NCI-H2196 (cell line): ENCODE results near the gene ZNF217.
"Not testable (repeated sequence)": the region's sequence is repeated elsewhere in the genome, so short reads cannot be mapped to it uniquely, and the experiment has no call there.

ENCODE experiments used
- DNase-seq: peaks from one replicate; lab custom pipeline; 2025; ENCODE audit not compliant: unreplicated experiment; lab: John Stamatoyannopoulos, UW

Gene ZNF217

DNA sequence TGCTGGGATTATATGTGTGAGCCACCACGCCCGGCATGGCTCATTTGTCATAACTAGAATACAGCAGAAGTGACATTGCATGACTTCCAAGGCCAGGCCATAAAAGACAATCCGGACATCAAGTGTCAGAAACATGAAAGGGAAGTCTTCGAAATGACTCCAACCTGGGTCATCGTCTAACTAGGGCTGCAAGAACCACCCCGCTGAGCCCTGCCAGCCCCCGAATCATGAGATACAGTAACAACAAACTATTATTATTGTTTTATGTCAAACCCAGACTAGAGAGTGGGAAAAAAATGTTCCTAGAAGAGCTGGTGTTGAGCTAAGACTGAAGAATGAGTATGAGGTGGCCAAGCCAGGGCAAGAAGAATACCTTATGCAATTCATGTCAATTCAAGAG, 59.6 kb downstream of the ZNF217 start:
- no peak for DNase-seq

DNA sequence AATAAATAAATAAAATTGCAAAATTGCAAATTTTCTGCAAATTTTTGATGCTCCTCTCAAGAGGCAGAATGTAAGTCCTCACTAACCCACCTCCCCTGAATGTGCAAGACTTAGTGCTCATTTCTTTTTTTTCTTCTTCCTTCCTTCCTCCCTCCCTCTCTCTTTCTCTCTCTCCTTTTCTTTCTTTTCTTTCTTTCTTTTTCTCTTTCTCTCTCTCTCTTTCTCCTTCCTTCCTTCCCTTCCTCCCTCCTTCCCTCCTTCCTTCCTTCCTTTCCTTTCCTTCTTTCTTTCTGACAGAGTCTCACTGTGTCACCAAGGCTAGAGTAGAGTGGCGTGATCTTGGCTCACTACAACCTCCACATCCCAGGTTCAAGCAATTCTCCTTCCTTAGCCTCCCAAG, 60.1 kb downstream of the ZNF217 start:
- no peak for DNase-seq

DNA sequence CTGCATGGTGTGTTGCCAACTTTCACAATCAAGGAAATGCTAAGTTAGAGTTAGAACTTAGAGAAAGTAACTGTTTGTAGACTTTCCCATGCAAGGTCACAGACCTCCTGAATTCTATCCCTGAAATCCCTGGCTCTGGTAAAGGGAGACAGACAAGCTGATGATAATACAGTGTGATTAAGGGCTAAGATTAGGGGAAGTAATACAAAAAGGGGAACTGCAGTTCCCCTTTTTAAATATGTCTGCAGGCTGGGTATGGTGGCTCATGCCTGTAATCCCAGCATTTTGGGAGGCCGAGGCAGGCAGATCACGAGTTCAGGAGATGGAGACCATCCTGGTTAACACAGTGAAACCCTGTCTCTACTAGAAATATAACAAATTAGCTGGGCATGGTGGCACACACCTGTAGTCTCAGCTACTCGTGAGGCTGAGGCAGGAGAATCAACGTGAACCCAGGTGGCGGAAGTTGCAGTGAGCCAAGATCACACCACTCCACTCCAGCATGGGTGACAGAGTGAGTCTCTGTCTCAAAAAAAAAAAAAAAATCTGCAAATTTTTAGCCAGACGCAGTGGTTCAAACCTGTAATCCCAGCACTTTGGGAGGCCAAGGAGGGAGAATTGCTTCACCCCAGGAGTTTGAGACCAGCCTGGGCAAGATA, 60.9 kb downstream of the ZNF217 start:
- not testable (repeated sequence) for DNase-seq

DNA sequence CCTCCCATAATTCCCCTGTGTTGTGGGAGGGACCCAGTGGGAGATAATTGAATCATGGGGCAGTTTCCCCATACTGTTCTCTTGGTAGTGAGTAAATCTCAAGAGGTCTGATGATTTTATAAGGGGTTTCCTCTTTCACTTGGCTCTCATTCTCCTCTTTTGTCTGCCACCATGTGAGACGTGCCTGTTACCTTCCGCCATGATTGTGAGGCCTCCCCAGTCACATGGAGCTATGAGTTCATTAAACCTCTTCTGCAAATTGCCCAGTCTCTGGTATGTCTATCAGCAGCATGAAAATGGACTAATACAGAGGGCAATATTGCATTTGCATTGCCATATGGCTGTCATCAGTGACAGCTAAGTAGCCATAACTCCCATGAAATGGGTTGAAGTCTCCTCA, 63.2 kb downstream of the ZNF217 start:
- DNase-seq = no peak

DNA sequence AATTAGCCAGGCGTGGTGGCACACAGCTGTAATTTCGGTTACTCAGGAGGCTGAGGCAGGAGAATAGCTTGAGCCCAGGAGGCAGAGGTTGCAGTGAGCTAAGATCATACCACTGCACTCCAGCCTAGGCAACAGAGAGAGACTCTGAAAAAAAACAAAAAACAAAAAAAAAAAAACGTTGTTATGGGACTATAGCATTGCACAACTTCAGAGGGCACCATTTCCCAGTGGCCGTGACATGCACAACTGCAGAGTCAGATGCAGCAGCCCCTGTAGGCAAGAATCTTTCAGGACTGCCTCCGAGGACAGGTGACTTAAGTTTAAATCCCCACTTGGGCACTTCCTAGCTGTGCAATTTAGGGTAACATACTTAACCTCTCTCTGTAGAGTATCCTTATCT, 64.0 kb downstream of the ZNF217 start:
- no peak for DNase-seq

DNA sequence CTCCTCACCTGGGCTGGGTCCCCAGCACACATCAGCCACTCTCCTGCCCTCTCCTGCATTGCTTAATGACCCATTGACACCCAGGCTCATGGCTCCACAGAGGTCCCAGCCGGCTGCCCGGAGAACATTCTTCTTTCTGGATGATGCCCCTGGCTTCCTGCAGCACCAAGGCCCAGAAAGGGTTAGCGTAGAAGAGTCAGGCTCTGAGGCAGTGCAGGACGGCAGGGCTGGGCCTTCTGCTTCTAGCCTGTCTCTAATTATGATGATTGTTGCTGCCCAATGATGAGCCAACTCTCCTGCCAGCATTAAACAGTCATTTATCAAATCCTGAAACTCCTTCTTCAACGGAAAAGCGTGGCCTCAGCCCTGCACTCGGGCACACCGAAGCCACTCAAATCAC, 66.4 kb downstream of the ZNF217 start:
- no peak for DNase-seq

DNA sequence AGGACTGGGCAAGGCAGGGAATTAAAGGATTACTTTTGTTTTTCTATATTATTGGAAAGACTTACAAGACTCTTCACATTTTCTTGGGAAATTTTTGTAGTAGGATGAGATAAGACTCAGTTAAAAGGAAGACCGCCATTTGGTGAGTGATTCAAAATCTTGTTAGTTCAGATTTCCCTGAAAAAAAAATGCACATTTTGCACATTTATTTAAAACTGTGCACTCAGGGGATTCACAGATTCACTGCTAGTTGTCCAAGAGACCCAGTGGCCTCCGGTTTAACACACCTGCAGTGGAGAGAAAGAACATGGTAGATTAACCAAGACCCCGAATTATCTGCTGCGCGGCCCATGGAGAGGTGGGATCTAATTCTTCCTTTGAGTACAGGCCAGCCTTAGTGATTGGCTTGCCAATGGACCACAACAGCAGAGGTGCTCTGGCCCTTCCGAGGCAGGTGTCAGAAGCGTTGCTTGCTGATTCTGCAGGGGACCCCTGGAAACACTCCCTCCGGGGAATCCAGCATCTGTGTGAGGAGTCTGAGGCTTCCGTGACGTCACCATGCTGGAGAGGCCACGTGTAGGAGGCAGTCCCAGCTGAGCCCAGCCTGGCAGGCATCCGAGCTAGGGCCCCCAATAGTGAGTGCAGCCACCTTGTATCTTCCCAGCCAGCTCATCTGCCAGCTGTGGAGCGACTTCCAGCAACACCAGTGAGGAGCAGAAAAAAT, 68.9 kb downstream of the ZNF217 start:
- no peak for DNase-seq

DNA sequence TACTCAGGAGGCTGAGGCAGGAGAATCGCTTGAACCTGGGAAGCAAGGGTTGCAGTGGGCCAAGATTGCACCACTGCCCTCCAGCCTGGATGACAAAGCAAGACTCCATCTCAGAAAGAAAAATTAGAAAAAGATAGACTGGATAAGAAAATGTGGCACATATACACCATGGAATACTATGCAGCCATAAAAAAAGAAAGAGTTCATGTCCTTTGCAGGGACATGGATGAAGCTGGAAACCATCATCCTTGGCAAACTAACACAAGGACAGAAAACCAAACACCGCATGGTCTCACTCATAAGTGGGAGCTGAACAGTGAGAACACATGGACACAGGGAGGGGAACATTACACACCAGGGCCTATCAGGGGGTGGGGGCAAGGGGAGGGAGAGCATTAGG, 70.0 kb downstream of the ZNF217 start:
- not testable (repeated sequence) for DNase-seq

DNA sequence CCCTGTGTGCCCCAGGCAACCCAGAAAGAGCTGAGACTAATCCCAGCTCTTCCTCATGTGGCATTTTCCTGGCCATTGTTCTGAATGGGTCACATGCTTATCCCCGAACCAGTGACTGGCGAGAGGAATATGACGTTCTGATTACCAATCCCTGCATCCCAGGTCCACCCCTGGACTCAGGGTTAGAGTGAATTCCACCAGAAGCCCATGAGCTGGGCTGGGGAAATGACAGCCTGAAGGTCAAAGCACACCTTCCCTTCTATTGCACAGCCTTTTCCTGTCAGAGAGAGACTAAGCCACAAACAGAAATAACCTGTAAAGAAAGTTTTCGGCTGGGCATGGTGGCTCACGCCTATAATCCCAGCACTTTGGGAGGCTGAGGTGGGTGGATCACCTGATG, 70.9 kb downstream of the ZNF217 start:
- no peak for DNase-seq

DNA sequence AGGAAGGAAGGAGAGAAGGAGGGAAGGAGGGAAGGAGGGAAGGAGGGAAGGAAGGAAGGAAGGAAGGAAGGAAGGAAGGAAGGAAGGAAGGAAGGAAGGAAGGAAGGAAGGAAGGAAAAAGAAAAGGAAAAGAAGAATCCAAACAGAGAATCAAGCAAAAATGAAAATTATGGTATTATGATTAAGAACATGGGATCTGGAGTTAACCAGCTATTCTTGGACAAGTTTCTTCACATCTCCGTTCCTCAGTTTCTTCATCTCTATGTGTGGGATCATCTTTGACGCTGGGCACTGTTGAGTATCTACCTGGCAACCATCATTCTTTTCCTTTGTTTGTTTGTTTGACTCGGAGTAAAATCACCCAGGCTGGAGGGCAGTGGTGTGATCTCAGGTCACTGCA, 71.6 kb downstream of the ZNF217 start:
- no peak for DNase-seq

DNA sequence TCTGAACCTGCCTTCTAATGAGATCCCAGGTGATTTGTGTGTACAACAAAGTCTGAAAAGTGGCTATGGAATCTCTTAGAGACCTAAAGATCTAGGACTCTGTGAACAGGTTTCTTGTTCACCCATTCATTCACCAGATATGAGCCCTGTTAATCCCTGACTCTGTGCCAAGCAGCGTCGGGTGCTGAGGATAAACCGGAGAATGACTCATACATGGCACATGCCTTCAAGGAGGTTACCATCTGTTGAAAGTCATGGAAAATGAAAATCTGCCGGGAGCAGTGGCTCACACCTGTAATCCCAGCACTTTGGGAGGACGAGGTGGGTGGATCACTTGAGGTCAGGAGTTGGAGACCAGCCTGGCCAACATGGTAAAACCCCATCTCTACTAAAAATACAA, 72.2 kb downstream of the ZNF217 start:
- not testable (repeated sequence) for DNase-seq

DNA sequence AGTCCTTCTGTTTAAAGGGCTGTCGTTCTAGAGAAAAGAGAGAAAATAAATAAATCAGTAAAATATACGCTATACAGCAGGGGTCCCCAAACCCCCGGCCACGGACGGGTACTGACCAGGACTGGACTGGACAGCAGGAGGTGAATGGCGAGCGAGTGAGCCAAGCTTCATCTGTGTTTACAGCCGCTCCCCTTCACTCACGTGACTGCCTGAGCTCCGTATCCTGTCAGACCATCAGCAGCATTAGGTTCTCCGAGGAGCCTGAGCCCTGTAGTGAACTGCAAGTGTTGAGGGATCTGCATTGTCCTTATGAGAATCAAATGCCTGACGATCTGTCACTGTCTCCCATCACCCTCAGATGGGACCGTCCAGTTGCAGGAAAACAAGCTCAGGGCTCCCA, 76.5 kb downstream of the ZNF217 start:
- DNase-seq = no peak
